ENCODE data around the gene MYCN. TPM values are rescaled to one million over a fixed set of nuclear protein-coding genes. Genes with fewer than 3 reads are reported as not detected.

MYCN gene
- total and polyA plus RNA-seq, 2 of the 8 experiments (the other 6 are each of a cell fraction or from before 2014, with no cell fraction given), result 87.8 to 137 TPM

DNA sequence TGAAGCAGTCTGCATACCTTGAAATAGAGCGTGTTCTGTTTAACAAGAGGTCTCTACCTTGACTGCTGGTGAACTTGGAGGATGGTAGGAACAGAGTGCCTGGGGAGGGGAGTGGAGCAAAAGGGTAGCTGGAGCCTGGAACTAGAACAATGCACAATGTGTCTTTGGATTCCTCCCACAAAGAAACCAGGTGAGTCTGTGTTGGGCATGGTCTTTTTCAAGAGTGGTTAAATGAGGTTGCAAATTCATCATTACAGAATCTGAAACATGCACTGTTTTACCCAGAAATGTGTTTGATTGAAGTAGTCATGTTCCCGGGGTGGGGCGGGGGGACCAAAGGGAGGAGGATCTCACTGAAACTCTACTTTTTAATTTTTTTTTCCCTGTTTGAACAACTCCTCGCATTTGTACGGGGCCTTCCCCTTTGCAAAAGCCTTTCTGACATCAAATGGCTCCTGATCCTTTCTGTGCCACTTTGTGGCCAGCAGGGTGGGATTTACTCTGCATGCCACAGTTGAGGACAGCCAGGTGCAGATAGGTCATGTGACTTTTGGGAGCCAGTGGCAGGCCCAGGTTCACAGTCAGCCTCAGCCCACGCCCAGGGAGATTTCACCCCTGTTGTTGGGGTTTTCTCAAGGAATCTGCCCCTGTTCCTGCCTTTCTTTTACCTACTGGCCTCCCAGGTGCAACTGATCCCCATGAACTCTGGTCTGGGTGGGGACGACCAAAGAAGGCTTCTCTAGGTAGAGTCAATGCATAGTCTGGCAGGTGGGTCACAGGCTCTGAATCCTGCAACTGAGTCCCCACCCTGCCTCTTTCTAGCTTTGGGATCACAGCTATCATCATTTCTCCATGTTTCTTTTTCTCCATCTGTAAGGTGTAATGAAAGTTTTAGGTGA, 28.2 kb downstream of the MYCN start (continued):
- TF ChIP-seq, protein P1, sequence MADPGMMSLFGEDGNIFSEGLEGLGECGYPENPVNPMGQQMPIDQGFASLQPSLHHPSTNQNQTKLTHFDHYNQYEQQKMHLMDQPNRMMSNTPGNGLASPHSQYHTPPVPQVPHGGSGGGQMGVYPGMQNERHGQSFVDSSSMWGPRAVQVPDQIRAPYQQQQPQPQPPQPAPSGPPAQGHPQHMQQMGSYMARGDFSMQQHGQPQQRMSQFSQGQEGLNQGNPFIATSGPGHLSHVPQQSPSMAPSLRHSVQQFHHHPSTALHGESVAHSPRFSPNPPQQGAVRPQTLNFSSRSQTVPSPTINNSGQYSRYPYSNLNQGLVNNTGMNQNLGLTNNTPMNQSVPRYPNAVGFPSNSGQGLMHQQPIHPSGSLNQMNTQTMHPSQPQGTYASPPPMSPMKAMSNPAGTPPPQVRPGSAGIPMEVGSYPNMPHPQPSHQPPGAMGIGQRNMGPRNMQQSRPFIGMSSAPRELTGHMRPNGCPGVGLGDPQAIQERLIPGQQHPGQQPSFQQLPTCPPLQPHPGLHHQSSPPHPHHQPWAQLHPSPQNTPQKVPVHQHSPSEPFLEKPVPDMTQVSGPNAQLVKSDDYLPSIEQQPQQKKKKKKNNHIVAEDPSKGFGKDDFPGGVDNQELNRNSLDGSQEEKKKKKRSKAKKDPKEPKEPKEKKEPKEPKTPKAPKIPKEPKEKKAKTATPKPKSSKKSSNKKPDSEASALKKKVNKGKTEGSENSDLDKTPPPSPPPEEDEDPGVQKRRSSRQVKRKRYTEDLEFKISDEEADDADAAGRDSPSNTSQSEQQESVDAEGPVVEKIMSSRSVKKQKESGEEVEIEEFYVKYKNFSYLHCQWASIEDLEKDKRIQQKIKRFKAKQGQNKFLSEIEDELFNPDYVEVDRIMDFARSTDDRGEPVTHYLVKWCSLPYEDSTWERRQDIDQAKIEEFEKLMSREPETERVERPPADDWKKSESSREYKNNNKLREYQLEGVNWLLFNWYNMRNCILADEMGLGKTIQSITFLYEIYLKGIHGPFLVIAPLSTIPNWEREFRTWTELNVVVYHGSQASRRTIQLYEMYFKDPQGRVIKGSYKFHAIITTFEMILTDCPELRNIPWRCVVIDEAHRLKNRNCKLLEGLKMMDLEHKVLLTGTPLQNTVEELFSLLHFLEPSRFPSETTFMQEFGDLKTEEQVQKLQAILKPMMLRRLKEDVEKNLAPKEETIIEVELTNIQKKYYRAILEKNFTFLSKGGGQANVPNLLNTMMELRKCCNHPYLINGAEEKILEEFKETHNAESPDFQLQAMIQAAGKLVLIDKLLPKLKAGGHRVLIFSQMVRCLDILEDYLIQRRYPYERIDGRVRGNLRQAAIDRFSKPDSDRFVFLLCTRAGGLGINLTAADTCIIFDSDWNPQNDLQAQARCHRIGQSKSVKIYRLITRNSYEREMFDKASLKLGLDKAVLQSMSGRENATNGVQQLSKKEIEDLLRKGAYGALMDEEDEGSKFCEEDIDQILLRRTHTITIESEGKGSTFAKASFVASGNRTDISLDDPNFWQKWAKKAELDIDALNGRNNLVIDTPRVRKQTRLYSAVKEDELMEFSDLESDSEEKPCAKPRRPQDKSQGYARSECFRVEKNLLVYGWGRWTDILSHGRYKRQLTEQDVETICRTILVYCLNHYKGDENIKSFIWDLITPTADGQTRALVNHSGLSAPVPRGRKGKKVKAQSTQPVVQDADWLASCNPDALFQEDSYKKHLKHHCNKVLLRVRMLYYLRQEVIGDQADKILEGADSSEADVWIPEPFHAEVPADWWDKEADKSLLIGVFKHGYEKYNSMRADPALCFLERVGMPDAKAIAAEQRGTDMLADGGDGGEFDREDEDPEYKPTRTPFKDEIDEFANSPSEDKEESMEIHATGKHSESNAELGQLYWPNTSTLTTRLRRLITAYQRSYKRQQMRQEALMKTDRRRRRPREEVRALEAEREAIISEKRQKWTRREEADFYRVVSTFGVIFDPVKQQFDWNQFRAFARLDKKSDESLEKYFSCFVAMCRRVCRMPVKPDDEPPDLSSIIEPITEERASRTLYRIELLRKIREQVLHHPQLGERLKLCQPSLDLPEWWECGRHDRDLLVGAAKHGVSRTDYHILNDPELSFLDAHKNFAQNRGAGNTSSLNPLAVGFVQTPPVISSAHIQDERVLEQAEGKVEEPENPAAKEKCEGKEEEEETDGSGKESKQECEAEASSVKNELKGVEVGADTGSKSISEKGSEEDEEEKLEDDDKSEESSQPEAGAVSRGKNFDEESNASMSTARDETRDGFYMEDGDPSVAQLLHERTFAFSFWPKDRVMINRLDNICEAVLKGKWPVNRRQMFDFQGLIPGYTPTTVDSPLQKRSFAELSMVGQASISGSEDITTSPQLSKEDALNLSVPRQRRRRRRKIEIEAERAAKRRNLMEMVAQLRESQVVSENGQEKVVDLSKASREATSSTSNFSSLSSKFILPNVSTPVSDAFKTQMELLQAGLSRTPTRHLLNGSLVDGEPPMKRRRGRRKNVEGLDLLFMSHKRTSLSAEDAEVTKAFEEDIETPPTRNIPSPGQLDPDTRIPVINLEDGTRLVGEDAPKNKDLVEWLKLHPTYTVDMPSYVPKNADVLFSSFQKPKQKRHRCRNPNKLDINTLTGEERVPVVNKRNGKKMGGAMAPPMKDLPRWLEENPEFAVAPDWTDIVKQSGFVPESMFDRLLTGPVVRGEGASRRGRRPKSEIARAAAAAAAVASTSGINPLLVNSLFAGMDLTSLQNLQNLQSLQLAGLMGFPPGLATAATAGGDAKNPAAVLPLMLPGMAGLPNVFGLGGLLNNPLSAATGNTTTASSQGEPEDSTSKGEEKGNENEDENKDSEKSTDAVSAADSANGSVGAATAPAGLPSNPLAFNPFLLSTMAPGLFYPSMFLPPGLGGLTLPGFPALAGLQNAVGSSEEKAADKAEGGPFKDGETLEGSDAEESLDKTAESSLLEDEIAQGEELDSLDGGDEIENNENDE (IDR thresholded peaks at IDR 0.05; ENCODE audit: insufficient replicate concordance, low read length), result no peak
- TF ChIP-seq EZH2 (IDR thresholded peaks at IDR 0.05; ENCODE audit: low read depth, low read length, severe bottlenecking) (no peak), EGR1 (IDR thresholded peaks at IDR 0.05; ENCODE audit: borderline replicate concordance, low read depth, low read length) (no peak), POLR2AphosphoS5 (IDR thresholded peaks at IDR 0.05; ENCODE audit: low read depth, low read length) (no peak), SP4 (IDR thresholded peaks at IDR 0.05; ENCODE audit: low read length) (no peak), KDM1A (IDR thresholded peaks at IDR 0.05; ENCODE audit: borderline replicate concordance, low read length) (no peak)
- TF ChIP-seq, protein P2, sequence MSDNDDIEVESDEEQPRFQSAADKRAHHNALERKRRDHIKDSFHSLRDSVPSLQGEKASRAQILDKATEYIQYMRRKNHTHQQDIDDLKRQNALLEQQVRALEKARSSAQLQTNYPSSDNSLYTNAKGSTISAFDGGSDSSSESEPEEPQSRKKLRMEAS (IDR thresholded peaks at IDR 0.05), result peak; percentile 38
- TF ChIP-seq, protein P3, sequence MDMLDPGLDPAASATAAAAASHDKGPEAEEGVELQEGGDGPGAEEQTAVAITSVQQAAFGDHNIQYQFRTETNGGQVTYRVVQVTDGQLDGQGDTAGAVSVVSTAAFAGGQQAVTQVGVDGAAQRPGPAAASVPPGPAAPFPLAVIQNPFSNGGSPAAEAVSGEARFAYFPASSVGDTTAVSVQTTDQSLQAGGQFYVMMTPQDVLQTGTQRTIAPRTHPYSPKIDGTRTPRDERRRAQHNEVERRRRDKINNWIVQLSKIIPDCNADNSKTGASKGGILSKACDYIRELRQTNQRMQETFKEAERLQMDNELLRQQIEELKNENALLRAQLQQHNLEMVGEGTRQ (IDR thresholded peaks at IDR 0.05; ENCODE audit: low read length), result peak; percentile 34; the same call in 1 of the 2 replicates
